Right renal cortex interstitium (tissue), 3 donors: ENCODE measurements around the gene CTU2. TPM values are rescaled to one million over a fixed set of nuclear protein-coding genes. Genes with fewer than 3 reads are reported as not detected.

Experiments used
- DNase-seq, 3 donors: peaks; one replicate each; pipeline ENCODE4 v3.0.0-alpha.2; 2013; ENCODE audit warnings: low read depth in 3 of 3, low spot score in 2 of 3
- polyA plus RNA-seq, 3 donors: library from polyadenylated mRNA; unstranded; fragments of 120-200 nt; gene quantifications; one replicate each; pipeline ENCODE4 v1.2.1, GENCODE V29; 2013; ENCODE audit not compliant: insufficient read length in 3 of 3

CTU2 gene
- polyA plus RNA-seq, 3 donors: 8.7 to 11.2 (median 10.1) TPM

GRCh38 chr16:88741368-88741767, 35.1 kb downstream of the CTU2 start:
- DNase-seq: no peak

- DNase-seq: no peak
Observed at GRCh38 chr16:88742896-88743605, 36.7 kb downstream of the CTU2 start.

- DNase-seq: no peak
Observed at GRCh38 chr16:88743693-88744576, 37.6 kb downstream of the CTU2 start.

- no peak for DNase-seq
Observed at GRCh38 chr16:88744577-88745521, 38.5 kb downstream of the CTU2 start.

GRCh38 chr16:88746506-88746905, 40.2 kb downstream of the CTU2 start:
- DNase-seq: no peak

GRCh38 chr16:88747588-88748301, 41.4 kb downstream of the CTU2 start:
- no peak for DNase-seq

GRCh38 chr16:88748364-88748763, 42.1 kb downstream of the CTU2 start:
- DNase-seq: no peak

GRCh38 chr16:88749358-88749757, 43.1 kb downstream of the CTU2 start:
- DNase-seq: no peak

- DNase-seq: no peak
Observed at GRCh38 chr16:88750854-88751253, 44.6 kb downstream of the CTU2 start.

GRCh38 chr16:88752386-88753002, 46.2 kb downstream of the CTU2 start:
- no peak for DNase-seq

GRCh38 chr16:88753191-88753590, 46.9 kb downstream of the CTU2 start:
- DNase-seq: no peak

GRCh38 chr16:88753602-88754001, 47.3 kb downstream of the CTU2 start:
- no peak for DNase-seq

- DNase-seq: no peak
Observed at GRCh38 chr16:88754109-88754911, 48.0 kb downstream of the CTU2 start.

GRCh38 chr16:88754912-88755744, 48.8 kb downstream of the CTU2 start:
- no peak for DNase-seq

GRCh38 chr16:88755745-88756443, 49.6 kb downstream of the CTU2 start:
- DNase-seq: no peak

- DNase-seq: no peak
Observed at GRCh38 chr16:88758227-88758943, 52.1 kb downstream of the CTU2 start.

- DNase-seq: no peak
Observed at GRCh38 chr16:88758944-88759244, 52.6 kb downstream of the CTU2 start.
